ENCODE measurements around the gene RELB.

GRCh38 chr19:45069056-45069455 lies 67.8 kb downstream of the RELB start:
- TF ChIP-seq CTCF (IDR thresholded peaks at IDR 0.05 in 2 of 3, conservative IDR thresholded peaks at IDR 0.05 in 1 of 3; ENCODE audit: control insufficient read depth in 2 of 3, extremely low read depth in 1 of 3, insufficient read depth in 1 of 3, low read depth in 3 of 3, low read length in 3 of 3) (no peak), MXI1 (IDR thresholded peaks at IDR 0.05; ENCODE audit: low read depth, low read length) (no peak), POLR2A (IDR thresholded peaks at IDR 0.05; ENCODE audit: low read depth, low read length) (no peak), EZH2 (IDR thresholded peaks at IDR 0.05; ENCODE audit: borderline replicate concordance, control insufficient read depth, low read depth, low read length) (no peak), TAF1 (IDR thresholded peaks at IDR 0.05; ENCODE audit: borderline replicate concordance, low read depth, low read length) (no peak), BCLAF1 (IDR thresholded peaks at IDR 0.05) (no peak), RAD21 (IDR thresholded peaks at IDR 0.05; ENCODE audit: insufficient read depth, low read depth, low read length) (no peak), TCF7 (IDR thresholded peaks at IDR 0.05; ENCODE audit: borderline replicate concordance) (no peak), SIX5 (IDR thresholded peaks at IDR 0.05; ENCODE audit: low read depth, low read length, severe bottlenecking) (no peak), ZBTB40 (IDR thresholded peaks at IDR 0.05; ENCODE audit: borderline replicate concordance) (no peak), IRF3 (IDR thresholded peaks at IDR 0.05) (no peak), NR2C2 (IDR thresholded peaks at IDR 0.05; ENCODE audit: borderline replicate concordance, control insufficient read depth, insufficient read length, low read depth) (no peak), POLR2AphosphoS5 (IDR thresholded peaks at IDR 0.05; ENCODE audit: low read length) (no peak; the same call in 1 of the 2 replicates), NFIC (IDR thresholded peaks at IDR 0.05; ENCODE audit: low read depth, low read length) (no peak)
